ENCODE data around the gene GSAP. TPM values are rescaled to one million over a fixed set of nuclear protein-coding genes. Genes with fewer than 3 reads are reported as not detected.

Gene GSAP
- total RNA-seq, 1 donor from 2014 or later, result 13.0 TPM

DNA sequence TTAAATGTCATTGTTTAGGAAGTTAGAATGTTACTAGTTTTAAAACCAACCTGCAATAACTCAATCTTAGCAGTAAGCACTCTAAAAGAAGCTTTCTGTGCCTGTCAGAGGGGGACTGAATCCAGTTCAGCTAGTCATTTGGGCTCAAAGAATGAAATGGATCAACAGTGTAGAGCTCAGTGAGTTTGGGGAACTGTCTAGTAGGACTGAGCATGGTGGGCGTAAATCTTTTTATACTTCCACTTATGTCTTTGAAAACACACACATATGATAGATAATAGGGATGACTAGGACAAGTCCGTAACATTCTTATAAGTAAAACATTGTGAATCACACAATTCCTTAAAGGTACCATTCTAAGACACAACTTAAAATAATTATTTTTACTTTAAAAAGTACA is 11.5 kb downstream of the GSAP start:
- intact Hi-C loops (cut with DNase I), result no loop called here
- no peak overlapping the region for H3K27ac ChIP-seq
- no peaks in the 10 kb centered on the region for H3K9me3 ChIP-seq
- H3K36me3 ChIP-seq, result no peaks in the 10 kb centered on the region
- TF ChIP-seq POLR2A (IDR thresholded peaks at IDR 0.05) (no peak), POLR2AphosphoS5 (IDR thresholded peaks at IDR 0.05; ENCODE audit: insufficient read depth in 1 of 2, low read depth in 1 of 2) (no peak)
- TF ChIP-seq, protein P1, sequence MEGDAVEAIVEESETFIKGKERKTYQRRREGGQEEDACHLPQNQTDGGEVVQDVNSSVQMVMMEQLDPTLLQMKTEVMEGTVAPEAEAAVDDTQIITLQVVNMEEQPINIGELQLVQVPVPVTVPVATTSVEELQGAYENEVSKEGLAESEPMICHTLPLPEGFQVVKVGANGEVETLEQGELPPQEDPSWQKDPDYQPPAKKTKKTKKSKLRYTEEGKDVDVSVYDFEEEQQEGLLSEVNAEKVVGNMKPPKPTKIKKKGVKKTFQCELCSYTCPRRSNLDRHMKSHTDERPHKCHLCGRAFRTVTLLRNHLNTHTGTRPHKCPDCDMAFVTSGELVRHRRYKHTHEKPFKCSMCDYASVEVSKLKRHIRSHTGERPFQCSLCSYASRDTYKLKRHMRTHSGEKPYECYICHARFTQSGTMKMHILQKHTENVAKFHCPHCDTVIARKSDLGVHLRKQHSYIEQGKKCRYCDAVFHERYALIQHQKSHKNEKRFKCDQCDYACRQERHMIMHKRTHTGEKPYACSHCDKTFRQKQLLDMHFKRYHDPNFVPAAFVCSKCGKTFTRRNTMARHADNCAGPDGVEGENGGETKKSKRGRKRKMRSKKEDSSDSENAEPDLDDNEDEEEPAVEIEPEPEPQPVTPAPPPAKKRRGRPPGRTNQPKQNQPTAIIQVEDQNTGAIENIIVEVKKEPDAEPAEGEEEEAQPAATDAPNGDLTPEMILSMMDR (IDR thresholded peaks at IDR 0.05), result no peak
- H3K4me1 ChIP-seq, result no peaks in the 10 kb centered on the region
- no peak overlapping the region for H3K4me3 ChIP-seq
- H3K27me3 ChIP-seq, result no peaks in the 10 kb centered on the region
- DNase-seq (ENCODE audit: extremely low spot score in 2 of 2), result no peak

DNA sequence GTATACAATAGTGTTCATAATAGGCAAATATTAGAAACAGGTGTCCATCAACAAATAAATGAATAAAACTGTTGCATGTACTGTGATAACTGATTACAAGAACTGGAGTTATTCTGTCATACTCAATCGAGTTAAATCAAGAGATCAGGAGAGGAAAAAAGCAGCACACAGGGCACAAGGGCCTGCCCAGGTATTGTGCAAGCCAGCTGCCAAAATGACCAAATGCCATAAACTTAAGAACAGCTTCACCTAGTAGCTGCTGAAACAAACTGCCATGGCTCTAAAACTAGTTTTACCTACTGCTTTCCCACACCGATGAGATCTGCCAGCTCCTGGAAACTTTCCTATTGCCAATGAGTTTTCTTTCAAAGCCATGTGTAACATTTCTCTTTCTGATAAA is 12.2 kb downstream of the GSAP start:
- no peaks in the 10 kb centered on the region for H3K27me3 ChIP-seq
- H3K9me3 ChIP-seq, result no peaks in the 10 kb centered on the region
- H3K36me3 ChIP-seq, result no peaks in the 10 kb centered on the region
- H3K27ac ChIP-seq, result no peak overlapping the region
- intact Hi-C loops (cut with DNase I), result no loop called here
- TF ChIP-seq POLR2AphosphoS5 (IDR thresholded peaks at IDR 0.05; ENCODE audit: insufficient read depth in 1 of 2, low read depth in 1 of 2) (no peak), POLR2A (IDR thresholded peaks at IDR 0.05) (no peak)
- TF ChIP-seq, protein P1 (IDR thresholded peaks at IDR 0.05), result no peak
- no peak overlapping the region for H3K4me3 ChIP-seq
- DNase-seq (ENCODE audit: extremely low spot score in 2 of 2), result no peak
- no peaks in the 10 kb centered on the region for H3K4me1 ChIP-seq

DNA sequence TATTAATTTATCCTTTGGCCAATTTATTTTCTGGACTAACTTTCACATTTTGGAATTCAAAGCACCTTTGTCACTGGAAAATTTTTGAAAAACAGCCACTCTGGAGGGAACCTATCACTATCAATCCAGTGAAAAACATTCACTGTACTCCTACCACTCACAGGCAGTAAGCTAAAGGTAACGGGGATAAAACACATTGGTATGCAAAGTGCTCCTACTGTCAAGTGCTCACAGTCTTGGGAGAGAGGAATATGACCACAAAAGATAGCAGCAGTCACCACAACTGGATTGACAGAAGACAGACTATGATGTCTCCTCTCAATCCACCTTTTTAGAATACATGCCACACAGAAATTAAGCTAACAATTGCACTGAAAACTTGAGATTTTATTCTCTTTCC is 13.3 kb downstream of the GSAP start:
- H3K4me1 ChIP-seq, result no peaks in the 10 kb centered on the region
- TF ChIP-seq POLR2A (IDR thresholded peaks at IDR 0.05), result no peak
- TF ChIP-seq, protein P1 (IDR thresholded peaks at IDR 0.05), result no peak
- TF ChIP-seq POLR2AphosphoS5 (IDR thresholded peaks at IDR 0.05; ENCODE audit: insufficient read depth in 1 of 2, low read depth in 1 of 2), result no peak
- intact Hi-C loops (cut with DNase I), result no loop called here
- H3K9me3 ChIP-seq, result no peaks in the 10 kb centered on the region
- no peaks in the 10 kb centered on the region for H3K36me3 ChIP-seq
- H3K4me3 ChIP-seq, result no peak overlapping the region
- no peaks in the 10 kb centered on the region for H3K27me3 ChIP-seq
- DNase-seq (ENCODE audit: extremely low spot score in 2 of 2), result no peak
- H3K27ac ChIP-seq, result no peak overlapping the region

DNA sequence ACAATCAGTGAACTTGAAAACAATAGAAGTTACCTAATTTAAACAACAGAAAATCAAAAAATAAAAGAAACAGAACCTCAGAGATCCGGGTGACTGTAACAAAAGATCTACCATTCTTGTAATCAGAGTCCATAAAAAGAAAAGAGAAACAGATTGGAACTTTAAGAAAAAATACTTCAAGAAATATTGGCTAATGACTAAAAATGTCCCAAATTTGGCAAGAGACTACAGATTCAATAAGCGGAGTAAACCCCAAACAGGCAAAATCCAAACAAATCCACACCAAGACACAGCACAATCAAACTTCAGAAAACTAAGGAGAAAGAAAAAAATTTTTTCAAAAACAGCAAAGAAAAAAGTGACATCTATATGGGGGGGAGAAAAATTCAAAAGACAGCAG is 15.1 kb downstream of the GSAP start:
- DNase-seq (ENCODE audit: extremely low spot score in 2 of 2), result no peak
- H3K4me1 ChIP-seq, result no peaks in the 10 kb centered on the region
- TF ChIP-seq, protein P1 (IDR thresholded peaks at IDR 0.05), result no peak
- no peak for TF ChIP-seq POLR2A (IDR thresholded peaks at IDR 0.05)
- H3K27ac ChIP-seq, result no peak overlapping the region
- no peak overlapping the region for H3K4me3 ChIP-seq
- intact Hi-C loops (cut with DNase I), result no loop called here
- H3K27me3 ChIP-seq, result no peaks in the 10 kb centered on the region
- no peaks in the 10 kb centered on the region for H3K9me3 ChIP-seq
- H3K36me3 ChIP-seq, result no peaks in the 10 kb centered on the region

DNA sequence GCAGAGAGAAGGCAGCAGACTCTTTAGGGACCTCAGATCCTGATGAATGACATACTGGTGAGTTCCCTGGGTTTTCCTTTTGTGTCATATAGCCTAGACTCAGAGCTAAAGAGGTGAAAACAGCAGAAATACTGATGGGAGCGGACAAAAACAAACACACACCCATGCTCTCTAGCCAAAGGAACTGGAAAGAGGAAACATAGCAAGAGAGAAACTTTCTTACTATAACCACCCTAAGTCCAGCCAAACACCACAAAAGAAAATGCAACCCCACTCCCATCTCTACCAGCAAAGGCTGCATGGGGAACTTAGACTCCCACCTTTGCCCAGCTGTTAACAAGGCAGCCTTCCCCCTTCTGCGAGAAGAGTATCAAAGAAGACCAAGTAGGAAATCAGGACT is 16.3 kb downstream of the GSAP start:
- no peak overlapping the region for H3K27ac ChIP-seq
- H3K9me3 ChIP-seq, result no peaks in the 10 kb centered on the region
- TF ChIP-seq, protein P1 (IDR thresholded peaks at IDR 0.05), result no peak
- TF ChIP-seq POLR2AphosphoS5 (IDR thresholded peaks at IDR 0.05; ENCODE audit: insufficient read depth in 1 of 2, low read depth in 1 of 2), result no peak
- TF ChIP-seq POLR2A (IDR thresholded peaks at IDR 0.05), result no peak
- intact Hi-C loops (cut with DNase I), result no loop called here
- H3K4me3 ChIP-seq, result no peak overlapping the region
- no peaks in the 10 kb centered on the region for H3K36me3 ChIP-seq
- DNase-seq (ENCODE audit: extremely low spot score in 2 of 2), result no peak
- no peaks in the 10 kb centered on the region for H3K27me3 ChIP-seq
- H3K4me1 ChIP-seq, result no peaks in the 10 kb centered on the region
